Bronchial epithelial cell (primary cell): ENCODE results near the gene IFI27L1. TPM values are rescaled to one million over a fixed set of nuclear protein-coding genes. Genes with fewer than 3 reads are reported as not detected.

Experiments
- DNase-seq: peaks from one replicate; pipeline ENCODE4 v3.0.0-alpha.2; 2010; ENCODE audit warnings: low read depth
- FAIRE-seq: peaks from 2 replicates; lab custom pipeline; 2011; peaks lifted over from hg19 to GRCh38; lab: Jason Lieb, UNC
- H3K27me3 ChIP-seq: 2 replicates; pipeline ENCODE4 v1.5.1; 2011; ENCODE audit warnings: low read length; ENCODE audit not compliant: control insufficient read depth, insufficient read depth
- H3K36me3 ChIP-seq: 2 replicates; pipeline ENCODE4 v1.5.1; 2011; ENCODE audit warnings: low read length; ENCODE audit not compliant: control insufficient read depth, insufficient read depth
- H3K4me3 ChIP-seq: 2 replicates; pipeline ENCODE4 v1.5.1; 2011; ENCODE audit warnings: mild to moderate bottlenecking, low read depth, low read length, control low read depth
- CTCF ChIP-seq: IDR thresholded peaks from 2 replicates; pipeline ENCODE4 v1.5.1; 2011; ENCODE audit warnings: mild to moderate bottlenecking, moderate library complexity, low read length, control low read depth, inconsistent platforms; ENCODE audit not compliant: insufficient read depth, severe bottlenecking
- total RNA-seq: library from RNA; depleted of rRNA; stranded (reverse); fragments of >200 nt; gene quantifications from 2 replicates; pipeline ENCODE4 v1.2.1, GENCODE V29; 2014

IFI27L1 gene
- total RNA-seq, 1 donor from 2014 or later: 8.7 TPM

- DNase-seq: peak; percentile 72
- Histone ChIP-seq H3K36me3 (no peaks in the 10 kb centered on the region), H3K4me3 (no peak overlapping the region), H3K27me3 (no peaks in the 10 kb centered on the region)
- TF ChIP-seq CTCF: peak; percentile 98
- peak; percentile 86 for FAIRE-seq
Measured at GRCh38 chr14:94136575-94137331, 55.6 kb downstream of the IFI27L1 start.

GRCh38 chr14:94138251-94138650, 57.1 kb downstream of the IFI27L1 start:
- Histone ChIP-seq H3K27me3 (no peaks in the 10 kb centered on the region), H3K4me3 (no peak overlapping the region), H3K36me3 (no peaks in the 10 kb centered on the region)
- DNase-seq (no peak), FAIRE-seq (no peak)
- TF ChIP-seq CTCF: no peak

GRCh38 chr14:94139006-94139405, 57.9 kb downstream of the IFI27L1 start:
- Histone ChIP-seq H3K27me3 (no peaks in the 10 kb centered on the region), H3K36me3 (no peaks in the 10 kb centered on the region), H3K4me3 (no peak overlapping the region)
- no peak for TF ChIP-seq CTCF
- DNase-seq (no peak), FAIRE-seq (peak; percentile 60)

GRCh38 chr14:94139421-94139820, 58.3 kb downstream of the IFI27L1 start:
- H3K27me3 ChIP-seq: no peaks in the 10 kb centered on the region
- TF ChIP-seq CTCF: no peak
- no peak for DNase-seq
- H3K4me3 ChIP-seq: no peak overlapping the region
- no peaks in the 10 kb centered on the region for H3K36me3 ChIP-seq
- no peak for FAIRE-seq

- FAIRE-seq (no peak), DNase-seq (no peak)
- Histone ChIP-seq H3K36me3 (no peaks in the 10 kb centered on the region), H3K27me3 (no peaks in the 10 kb centered on the region), H3K4me3 (no peak overlapping the region)
- TF ChIP-seq CTCF: no peak
Measured at GRCh38 chr14:94142247-94142646, 61.1 kb downstream of the IFI27L1 start.

- Histone ChIP-seq H3K4me3 (no peak overlapping the region), H3K36me3 (no peaks in the 10 kb centered on the region), H3K27me3 (no peaks in the 10 kb centered on the region)
- no peak for TF ChIP-seq CTCF
- FAIRE-seq: no peak
- DNase-seq: no peak
Measured at GRCh38 chr14:94142836-94143235, 61.7 kb downstream of the IFI27L1 start.
